HG03457 (cell line): ENCODE results near the gene MAN2C1.
"Not testable (repeated sequence)": the region's sequence is repeated elsewhere in the genome, so short reads cannot be mapped to it uniquely, and the experiment has no call there.

Experiments
- ATAC-seq: cut with Tn5 transposase; IDR thresholded peaks from one replicate; pipeline ENCODE4 v1.9.1; 2021; ENCODE audit warnings: moderate number of reproducible peaks; ENCODE audit not compliant: unreplicated experiment

MAN2C1 gene

DNA sequence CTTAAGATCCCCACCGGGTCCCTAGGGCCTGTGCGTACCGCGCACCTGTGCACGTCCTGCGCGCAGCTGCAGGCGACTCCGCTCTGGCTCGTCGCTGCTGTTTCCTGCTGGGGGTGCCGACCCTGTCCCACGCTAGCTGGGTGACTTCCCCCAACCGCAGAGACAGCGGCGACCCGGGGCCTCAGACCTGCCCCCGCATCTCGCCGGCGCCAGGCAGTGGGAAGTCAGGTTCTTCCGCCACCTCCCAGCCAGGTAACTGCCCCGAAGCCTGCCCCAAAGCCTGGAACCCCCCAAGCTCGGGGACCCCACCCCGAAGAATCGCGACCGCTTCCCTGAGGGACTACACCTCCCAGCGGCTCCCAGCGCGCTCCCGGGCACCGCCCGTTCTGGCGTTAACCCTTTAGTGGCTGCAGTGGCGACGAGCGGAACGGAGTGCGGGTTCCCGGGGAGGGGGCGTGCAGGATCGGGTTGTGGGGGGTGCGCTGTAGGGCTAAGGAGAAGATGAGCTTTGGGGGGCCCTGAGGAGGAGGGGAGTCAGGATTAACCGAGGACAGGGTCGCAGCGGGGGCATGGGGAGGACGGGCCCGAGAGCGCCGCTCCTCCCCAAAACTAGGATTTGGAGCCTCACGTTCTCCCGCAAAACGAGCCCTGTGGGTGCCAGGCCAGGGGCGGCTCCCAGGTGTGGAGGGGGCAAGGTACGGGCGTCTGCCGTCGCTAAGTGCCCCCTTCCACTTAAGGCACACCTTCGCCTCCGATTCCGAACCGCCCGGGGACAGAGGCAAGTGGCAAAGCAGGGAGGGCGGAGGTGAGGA, 21.0 kb downstream of the MAN2C1 start:
- ATAC-seq = no peak

DNA sequence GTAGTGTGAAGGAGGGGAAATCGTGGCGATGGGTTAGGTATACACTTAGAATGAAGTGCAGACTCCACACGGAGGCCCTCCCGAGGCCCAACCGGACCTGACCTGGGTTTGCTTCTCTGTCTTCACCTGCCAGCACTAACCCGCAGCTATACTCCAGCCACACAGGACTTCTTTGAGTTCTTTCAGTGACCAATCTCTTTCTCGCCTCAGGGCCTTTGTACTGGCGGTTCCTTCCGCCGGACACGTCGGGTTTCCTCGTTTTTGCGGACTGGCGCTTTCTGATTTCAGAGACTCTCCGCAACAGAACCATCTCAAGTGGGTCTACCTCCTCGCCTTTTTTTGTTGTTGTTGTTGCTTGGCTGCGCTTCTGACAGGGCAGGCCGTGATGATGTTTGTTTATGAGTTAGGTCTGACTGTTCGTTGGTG, 21.6 kb downstream of the MAN2C1 start, which contains the start of gene NEIL1:
NEIL1 (plus strand) TSS at position 244 of the 426 bp plus-strand sequence. CDS start 1,867 bp downstream, outside the sequence.
- ATAC-seq = no peak

DNA sequence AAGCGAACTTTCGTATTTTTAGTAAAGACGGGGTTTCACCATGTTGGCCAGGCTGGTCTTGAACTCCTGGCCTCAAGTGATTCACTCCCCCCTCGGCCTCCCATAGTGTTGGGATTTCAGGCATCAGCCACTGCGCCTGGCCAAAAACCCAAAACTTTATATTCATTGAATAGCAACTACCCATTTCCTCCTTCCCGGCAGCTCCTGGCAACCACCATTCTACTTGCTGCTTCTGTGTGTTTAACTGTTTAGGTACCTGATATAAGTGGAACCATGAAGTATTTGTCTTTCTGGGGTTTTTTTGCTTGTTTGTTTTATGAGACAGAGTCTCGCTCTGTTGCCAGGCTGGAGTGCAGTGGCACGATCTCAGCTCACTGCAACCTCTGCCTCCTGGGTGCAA, 24.5 kb downstream of the MAN2C1 start:
- not testable (repeated sequence) for ATAC-seq

- no peak for ATAC-seq
These were observed 26.2 kb downstream of the MAN2C1 start for GRCh38 chr15:75342221-75342620.

- ATAC-seq = no peak
These were observed 28.7 kb downstream of the MAN2C1 start for GRCh38 chr15:75339531-75340240.

GRCh38 chr15:75338661-75339240, 29.7 kb downstream of the MAN2C1 start:
- ATAC-seq = no peak

DNA sequence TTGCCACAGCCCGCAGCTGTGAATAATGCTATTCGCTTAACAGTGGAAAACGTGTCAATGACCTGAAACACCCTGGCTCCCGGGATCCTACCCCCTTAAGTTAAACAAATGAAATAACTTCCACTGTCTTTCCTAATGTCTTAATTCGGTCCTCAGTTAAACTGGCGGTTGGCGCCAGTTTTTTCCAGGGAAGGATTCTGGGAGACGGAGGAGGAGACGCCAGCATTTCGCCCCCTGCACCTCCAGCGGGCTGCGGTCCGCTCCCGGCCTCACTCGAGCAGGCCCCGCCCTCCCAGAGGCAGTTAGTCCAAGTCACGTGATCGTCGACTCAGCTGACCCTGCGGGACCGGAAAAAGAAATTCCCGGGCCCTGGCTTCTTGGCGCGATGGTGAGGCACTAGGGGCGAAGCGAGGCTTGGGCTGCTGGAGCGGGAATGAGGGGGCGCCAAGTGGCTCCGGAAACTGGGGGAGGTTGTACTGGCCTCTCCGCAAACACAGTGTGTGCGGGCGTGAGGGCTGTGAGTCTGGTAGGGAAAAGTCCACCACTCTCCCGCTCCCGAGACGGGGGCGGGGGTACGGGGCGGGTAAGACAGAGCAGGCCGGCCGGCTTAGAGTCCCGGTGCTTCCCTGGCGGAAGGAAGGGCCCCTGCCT, 32.6 kb downstream of the MAN2C1 start, which contains the start of gene COMMD4:
COMMD4 (plus strand) TSS at position 359 of the 651 bp plus-strand sequence; CDS start at position 386, 27 bp downstream.
- no peak for ATAC-seq

GRCh38 chr15:75335313-75335704, 33.1 kb downstream of the MAN2C1 start:
- no peak for ATAC-seq

GRCh38 chr15:75333654-75334419, 34.6 kb downstream of the MAN2C1 start:
- ATAC-seq = not testable (repeated sequence)

GRCh38 chr15:75332093-75332492, 36.3 kb downstream of the MAN2C1 start:
- ATAC-seq = not testable (repeated sequence)

- no peak for ATAC-seq
These were observed 38.8 kb downstream of the MAN2C1 start for GRCh38 chr15:75329571-75329970.

- ATAC-seq = no peak
These were observed 39.7 kb downstream of the MAN2C1 start for GRCh38 chr15:75328493-75329314.

DNA sequence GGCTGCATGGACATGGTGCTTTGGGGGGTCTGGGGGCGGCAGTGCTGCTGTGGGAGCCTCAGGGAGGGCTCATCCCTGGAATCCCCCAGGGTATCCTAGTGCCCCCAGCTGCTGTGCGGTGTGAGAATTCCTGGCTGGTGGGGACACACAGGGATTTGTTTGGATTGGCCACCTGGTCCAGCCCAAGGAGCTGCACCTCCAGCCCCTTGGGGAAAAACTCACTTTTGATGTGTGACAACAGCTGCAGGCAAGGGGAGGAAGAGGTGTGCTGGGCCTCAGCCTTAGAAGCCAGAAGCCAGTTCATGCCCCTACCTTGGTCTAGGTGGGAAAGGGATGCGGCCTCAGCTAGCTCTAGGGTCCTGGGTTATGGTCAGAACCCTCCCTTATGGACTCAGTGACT, 40.9 kb downstream of the MAN2C1 start:
- ATAC-seq = no peak

- no peak for ATAC-seq
These were observed 41.4 kb downstream of the MAN2C1 start for GRCh38 chr15:75327005-75327404.

GRCh38 chr15:75325922-75326321, 42.5 kb downstream of the MAN2C1 start:
- ATAC-seq = no peak

GRCh38 chr15:75321711-75322110, 46.7 kb downstream of the MAN2C1 start:
- no peak for ATAC-seq

DNA sequence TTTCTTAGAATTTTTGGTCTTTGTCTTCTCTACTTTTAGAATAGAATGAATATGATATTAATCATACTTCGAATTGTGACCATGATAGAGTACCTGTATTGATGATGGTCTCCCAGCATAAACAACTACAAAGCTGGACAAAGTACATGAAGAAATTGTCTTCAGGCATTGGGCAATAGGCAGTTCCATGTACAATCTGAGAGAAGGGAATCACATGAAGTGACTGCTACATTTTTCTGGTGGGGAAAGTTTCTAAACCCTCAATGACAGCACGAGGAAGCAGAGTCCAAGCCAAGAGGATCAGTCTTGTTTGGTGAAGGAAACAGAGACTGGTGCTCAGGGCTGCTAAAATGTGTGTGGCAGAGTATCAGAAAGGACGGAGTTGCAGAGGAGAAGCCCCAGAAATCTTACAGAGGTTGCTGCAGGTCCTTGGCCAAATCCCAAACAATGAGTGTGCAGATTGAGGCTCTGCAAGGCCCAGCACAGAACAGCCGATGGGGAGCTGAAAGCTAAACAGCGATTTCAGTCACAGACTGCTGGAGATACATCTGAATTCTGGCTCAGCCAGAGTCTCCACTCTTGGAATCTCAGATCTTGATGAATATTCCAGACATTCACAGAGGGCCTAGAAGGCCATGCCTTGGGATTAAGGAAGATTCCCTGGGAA, 49.0 kb downstream of the MAN2C1 start:
- not testable (repeated sequence) for ATAC-seq

DNA sequence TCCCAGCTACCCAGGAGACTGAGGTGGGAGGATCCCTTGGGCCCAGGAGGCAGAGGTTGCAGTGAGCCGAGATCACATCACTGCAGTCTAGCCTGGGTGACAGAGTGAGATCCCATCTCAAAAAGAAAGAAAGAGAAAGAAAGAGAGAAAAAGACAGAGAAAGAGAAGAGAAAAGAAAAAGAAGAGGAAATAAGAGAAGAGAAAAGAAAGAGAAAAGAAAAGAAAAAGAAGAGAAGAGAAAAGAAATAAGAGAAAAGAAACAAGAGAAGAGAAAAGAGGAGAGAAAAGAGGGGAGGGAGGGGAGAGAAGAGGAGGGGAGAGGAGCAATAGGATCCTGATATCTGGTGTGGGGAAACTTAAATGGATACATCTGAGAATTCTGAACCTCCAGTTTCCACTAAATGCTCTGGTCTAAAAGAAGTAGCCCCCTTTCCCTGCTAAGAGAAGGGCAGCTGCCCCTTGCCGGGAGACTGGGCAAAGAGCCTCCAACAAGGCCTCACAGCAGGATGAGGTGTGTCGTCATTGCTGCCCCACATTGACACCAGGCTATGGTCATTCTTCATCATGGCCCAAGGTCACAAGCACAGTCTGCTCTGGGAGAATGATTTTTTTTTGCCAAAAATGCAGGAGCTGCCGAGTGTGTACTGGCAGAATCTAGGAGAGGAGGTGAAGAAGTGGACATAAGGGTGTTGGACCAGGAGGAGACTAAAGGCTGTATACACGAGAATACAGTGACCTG, 53.7 kb downstream of the MAN2C1 start:
- no peak for ATAC-seq
